Measurements from ENCODE around the gene CPS1.

CPS1 gene

GRCh38 chr2:210667711-210668110 lies 111.3 kb downstream of the CPS1 start:
- TF ChIP-seq SUZ12 (IDR thresholded peaks at IDR 0.05; ENCODE audit: extremely low read depth, insufficient read depth, insufficient read length) (no peak), ZNF274 (IDR thresholded peaks at IDR 0.05; ENCODE audit: low read depth, low read length) (no peak), YY1 (IDR thresholded peaks at IDR 0.05; ENCODE audit: insufficient read depth, insufficient read length) (no peak)
- Histone ChIP-seq H3K4me1 (ENCODE audit: insufficient read depth, insufficient read length) (no peaks in the 10 kb centered on the region), H3K9ac (ENCODE audit: insufficient read length, low read depth) (no peak overlapping the region), H3K4me3 (ENCODE audit: insufficient read length, low read depth) (no peak overlapping the region), H3K36me3 (ENCODE audit: insufficient read depth, insufficient read length, low read length) (no peaks in the 10 kb centered on the region), H3K9me3 (ENCODE audit: insufficient read depth, low read length) (no peaks in the 10 kb centered on the region), H3K27me3 (ENCODE audit: insufficient read depth, insufficient read length) (no peaks in the 10 kb centered on the region)
- no peak for DNase-seq (ENCODE audit: low read depth, low spot score)

GRCh38 chr2:210671065-210671464 lies 114.7 kb downstream of the CPS1 start:
- no peaks in the 10 kb centered on the region for H3K9me3 ChIP-seq (ENCODE audit: insufficient read depth, low read length)
- no peaks in the 10 kb centered on the region for H3K4me1 ChIP-seq (ENCODE audit: insufficient read depth, insufficient read length)
- H3K36me3 ChIP-seq (ENCODE audit: insufficient read depth, insufficient read length, low read length): no peaks in the 10 kb centered on the region
- no peaks in the 10 kb centered on the region for H3K27me3 ChIP-seq (ENCODE audit: insufficient read depth, insufficient read length)
- TF ChIP-seq SUZ12 (IDR thresholded peaks at IDR 0.05; ENCODE audit: extremely low read depth, insufficient read depth, insufficient read length) (no peak), YY1 (IDR thresholded peaks at IDR 0.05; ENCODE audit: insufficient read depth, insufficient read length) (no peak), ZNF274 (IDR thresholded peaks at IDR 0.05; ENCODE audit: low read depth, low read length) (no peak)
- DNase-seq (ENCODE audit: low read depth, low spot score): no peak
- no peak overlapping the region for H3K4me3 ChIP-seq (ENCODE audit: insufficient read length, low read depth)
- no peak overlapping the region for H3K9ac ChIP-seq (ENCODE audit: insufficient read length, low read depth)

DNA sequence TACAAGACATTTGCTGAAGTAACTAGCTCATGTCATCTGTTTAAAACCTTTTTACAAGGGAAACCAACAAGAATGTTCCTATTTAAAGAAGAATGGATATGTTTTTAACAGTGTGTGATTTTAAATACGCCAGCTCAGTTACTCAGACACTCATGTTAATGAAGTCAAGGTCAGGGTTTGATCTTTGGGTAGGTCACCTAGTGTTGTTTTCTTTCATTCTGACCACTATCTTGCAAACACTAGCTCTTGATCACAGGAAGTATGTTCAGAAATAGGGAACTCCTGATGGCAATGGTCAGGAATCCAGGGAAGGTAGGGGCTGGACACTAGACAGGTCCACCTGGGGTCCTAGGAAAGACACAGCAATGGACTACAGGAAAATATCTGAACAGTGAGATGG lies 116.7 kb downstream of the CPS1 start:
- Histone ChIP-seq H3K27me3 (ENCODE audit: insufficient read depth, insufficient read length) (no peaks in the 10 kb centered on the region), H3K4me3 (ENCODE audit: insufficient read length, low read depth) (no peak overlapping the region), H3K9ac (ENCODE audit: insufficient read length, low read depth) (no peak overlapping the region), H3K9me3 (ENCODE audit: insufficient read depth, low read length) (no peaks in the 10 kb centered on the region), H3K36me3 (ENCODE audit: insufficient read depth, insufficient read length, low read length) (no peaks in the 10 kb centered on the region), H3K4me1 (ENCODE audit: insufficient read depth, insufficient read length) (no peaks in the 10 kb centered on the region)
- TF ChIP-seq SUZ12 (IDR thresholded peaks at IDR 0.05; ENCODE audit: extremely low read depth, insufficient read depth, insufficient read length): no peak
- TF ChIP-seq ZNF274 (IDR thresholded peaks at IDR 0.05; ENCODE audit: low read depth, low read length): no peak
- no peak for TF ChIP-seq YY1 (IDR thresholded peaks at IDR 0.05; ENCODE audit: insufficient read depth, insufficient read length)
- DNase-seq (ENCODE audit: low read depth, low spot score): no peak

- H3K4me1 ChIP-seq (ENCODE audit: insufficient read depth, insufficient read length): no peaks in the 10 kb centered on the region
- no peaks in the 10 kb centered on the region for H3K27me3 ChIP-seq (ENCODE audit: insufficient read depth, insufficient read length)
- TF ChIP-seq ZNF274 (IDR thresholded peaks at IDR 0.05; ENCODE audit: low read depth, low read length): no peak
- TF ChIP-seq YY1 (IDR thresholded peaks at IDR 0.05; ENCODE audit: insufficient read depth, insufficient read length): no peak
- TF ChIP-seq SUZ12 (IDR thresholded peaks at IDR 0.05; ENCODE audit: extremely low read depth, insufficient read depth, insufficient read length): no peak
- no peaks in the 10 kb centered on the region for H3K9me3 ChIP-seq (ENCODE audit: insufficient read depth, low read length)
- DNase-seq (ENCODE audit: low read depth, low spot score): no peak
- no peaks in the 10 kb centered on the region for H3K36me3 ChIP-seq (ENCODE audit: insufficient read depth, insufficient read length, low read length)
- H3K9ac ChIP-seq (ENCODE audit: insufficient read length, low read depth): no peak overlapping the region
- no peak overlapping the region for H3K4me3 ChIP-seq (ENCODE audit: insufficient read length, low read depth)
Observed at GRCh38 chr2:210676067-210676466, 119.7 kb downstream of the CPS1 start.

DNA sequence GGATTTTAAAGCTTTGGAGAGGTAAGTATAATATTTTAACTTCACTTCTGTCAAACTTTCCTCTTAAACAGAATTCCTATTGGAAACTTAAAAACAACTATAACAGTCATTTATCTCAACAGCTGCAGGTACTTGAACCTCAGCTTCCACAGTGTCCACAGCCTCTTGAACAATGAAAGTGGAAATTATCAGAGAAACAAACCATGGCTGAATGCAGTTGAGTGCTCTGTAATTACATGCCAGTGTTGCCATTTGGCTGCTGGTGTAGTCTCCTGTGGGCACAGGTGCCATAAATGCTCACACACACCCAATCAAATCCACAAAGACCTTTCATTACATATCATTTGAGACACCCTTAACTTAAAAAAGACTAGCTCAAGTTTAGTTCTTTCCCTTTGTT lies 125.1 kb downstream of the CPS1 start:
- no peak for DNase-seq (ENCODE audit: low read depth, low spot score)
- no peaks in the 10 kb centered on the region for H3K4me1 ChIP-seq (ENCODE audit: insufficient read depth, insufficient read length)
- no peaks in the 10 kb centered on the region for H3K36me3 ChIP-seq (ENCODE audit: insufficient read depth, insufficient read length, low read length)
- H3K4me3 ChIP-seq (ENCODE audit: insufficient read length, low read depth): no peak overlapping the region
- no peaks in the 10 kb centered on the region for H3K27me3 ChIP-seq (ENCODE audit: insufficient read depth, insufficient read length)
- TF ChIP-seq SUZ12 (IDR thresholded peaks at IDR 0.05; ENCODE audit: extremely low read depth, insufficient read depth, insufficient read length): no peak
- no peak for TF ChIP-seq ZNF274 (IDR thresholded peaks at IDR 0.05; ENCODE audit: low read depth, low read length)
- no peak for TF ChIP-seq YY1 (IDR thresholded peaks at IDR 0.05; ENCODE audit: insufficient read depth, insufficient read length)
- H3K9ac ChIP-seq (ENCODE audit: insufficient read length, low read depth): no peak overlapping the region
- H3K9me3 ChIP-seq (ENCODE audit: insufficient read depth, low read length): no peaks in the 10 kb centered on the region

GRCh38 chr2:210686401-210686800 lies 130.0 kb downstream of the CPS1 start:
- Histone ChIP-seq H3K36me3 (ENCODE audit: insufficient read depth, insufficient read length, low read length) (no peaks in the 10 kb centered on the region), H3K27me3 (ENCODE audit: insufficient read depth, insufficient read length) (no peaks in the 10 kb centered on the region), H3K4me3 (ENCODE audit: insufficient read length, low read depth) (no peak overlapping the region), H3K4me1 (ENCODE audit: insufficient read depth, insufficient read length) (no peaks in the 10 kb centered on the region), H3K9me3 (ENCODE audit: insufficient read depth, low read length) (no peaks in the 10 kb centered on the region), H3K9ac (ENCODE audit: insufficient read length, low read depth) (no peak overlapping the region)
- no peak for DNase-seq (ENCODE audit: low read depth, low spot score)
- no peak for TF ChIP-seq SUZ12 (IDR thresholded peaks at IDR 0.05; ENCODE audit: extremely low read depth, insufficient read depth, insufficient read length)
- TF ChIP-seq YY1 (IDR thresholded peaks at IDR 0.05; ENCODE audit: insufficient read depth, insufficient read length): no peak
- TF ChIP-seq ZNF274 (IDR thresholded peaks at IDR 0.05; ENCODE audit: low read depth, low read length): no peak

DNA sequence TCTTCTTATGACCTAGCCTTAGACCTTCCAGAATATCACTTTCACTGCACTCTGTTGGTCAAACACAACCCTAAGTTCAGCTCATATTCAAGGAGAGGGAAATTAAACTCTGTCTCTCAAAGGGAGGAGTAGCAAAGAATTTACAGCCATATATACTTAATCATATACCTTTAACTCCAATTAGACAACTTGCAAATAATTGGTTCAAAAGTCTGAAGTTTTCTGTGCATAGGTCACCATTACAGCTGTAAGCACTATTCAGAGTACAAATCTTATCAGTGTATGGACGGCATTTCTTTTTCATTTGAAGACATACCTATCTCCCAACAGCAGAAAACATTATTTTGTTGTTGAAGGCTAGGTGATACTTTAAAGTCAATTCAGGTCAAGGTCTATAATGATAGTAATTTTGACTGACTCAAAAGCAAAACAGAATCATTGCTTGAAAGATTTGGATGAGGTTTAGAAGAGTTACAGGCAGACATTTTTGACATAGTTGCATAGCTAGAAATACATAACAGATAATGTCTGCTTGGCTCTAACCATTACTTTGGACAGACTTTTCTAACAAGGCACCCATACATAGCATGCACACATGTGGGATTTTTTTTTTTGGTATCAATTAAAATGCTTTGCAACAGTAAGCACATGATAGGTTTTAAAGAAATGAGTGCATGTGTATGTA lies 131.5 kb downstream of the CPS1 start:
- Histone ChIP-seq H3K27me3 (ENCODE audit: insufficient read depth, insufficient read length) (no peaks in the 10 kb centered on the region), H3K4me1 (ENCODE audit: insufficient read depth, insufficient read length) (no peaks in the 10 kb centered on the region), H3K36me3 (ENCODE audit: insufficient read depth, insufficient read length, low read length) (no peaks in the 10 kb centered on the region), H3K9ac (ENCODE audit: insufficient read length, low read depth) (no peak overlapping the region), H3K9me3 (ENCODE audit: insufficient read depth, low read length) (no peaks in the 10 kb centered on the region), H3K4me3 (ENCODE audit: insufficient read length, low read depth) (no peak overlapping the region)
- no peak for DNase-seq (ENCODE audit: low read depth, low spot score)
- no peak for TF ChIP-seq SUZ12 (IDR thresholded peaks at IDR 0.05; ENCODE audit: extremely low read depth, insufficient read depth, insufficient read length)
- TF ChIP-seq YY1 (IDR thresholded peaks at IDR 0.05; ENCODE audit: insufficient read depth, insufficient read length): no peak
- TF ChIP-seq ZNF274 (IDR thresholded peaks at IDR 0.05; ENCODE audit: low read depth, low read length): no peak
